HG03045 (cell line): Measurements from ENCODE around the gene LINC01488.

Experiments
- ATAC-seq: cut with Tn5 transposase; IDR thresholded peaks from one replicate; pipeline ENCODE4 v1.9.1; 2021; ENCODE audit warnings: mild to moderate bottlenecking, moderate library complexity; ENCODE audit not compliant: unreplicated experiment

LINC01488 gene

GRCh38 chr11:69481393-69481844 lies at the start of gene LINC01488:
TSS of gene LINC01488 (plus strand) at chr11:69481663.
- ATAC-seq = no peak

GRCh38 chr11:69431893-69432738 lies 49.3 kb upstream of the LINC01488 start:
- no peak for ATAC-seq

GRCh38 chr11:69433741-69434140 lies 47.7 kb upstream of the LINC01488 start:
- no peak for ATAC-seq

- no peak for ATAC-seq
Observed at GRCh38 chr11:69434471-69434931, 47.0 kb upstream of the LINC01488 start.

GRCh38 chr11:69435161-69435986 lies 46.1 kb upstream of the LINC01488 start:
- ATAC-seq = no peak

DNA sequence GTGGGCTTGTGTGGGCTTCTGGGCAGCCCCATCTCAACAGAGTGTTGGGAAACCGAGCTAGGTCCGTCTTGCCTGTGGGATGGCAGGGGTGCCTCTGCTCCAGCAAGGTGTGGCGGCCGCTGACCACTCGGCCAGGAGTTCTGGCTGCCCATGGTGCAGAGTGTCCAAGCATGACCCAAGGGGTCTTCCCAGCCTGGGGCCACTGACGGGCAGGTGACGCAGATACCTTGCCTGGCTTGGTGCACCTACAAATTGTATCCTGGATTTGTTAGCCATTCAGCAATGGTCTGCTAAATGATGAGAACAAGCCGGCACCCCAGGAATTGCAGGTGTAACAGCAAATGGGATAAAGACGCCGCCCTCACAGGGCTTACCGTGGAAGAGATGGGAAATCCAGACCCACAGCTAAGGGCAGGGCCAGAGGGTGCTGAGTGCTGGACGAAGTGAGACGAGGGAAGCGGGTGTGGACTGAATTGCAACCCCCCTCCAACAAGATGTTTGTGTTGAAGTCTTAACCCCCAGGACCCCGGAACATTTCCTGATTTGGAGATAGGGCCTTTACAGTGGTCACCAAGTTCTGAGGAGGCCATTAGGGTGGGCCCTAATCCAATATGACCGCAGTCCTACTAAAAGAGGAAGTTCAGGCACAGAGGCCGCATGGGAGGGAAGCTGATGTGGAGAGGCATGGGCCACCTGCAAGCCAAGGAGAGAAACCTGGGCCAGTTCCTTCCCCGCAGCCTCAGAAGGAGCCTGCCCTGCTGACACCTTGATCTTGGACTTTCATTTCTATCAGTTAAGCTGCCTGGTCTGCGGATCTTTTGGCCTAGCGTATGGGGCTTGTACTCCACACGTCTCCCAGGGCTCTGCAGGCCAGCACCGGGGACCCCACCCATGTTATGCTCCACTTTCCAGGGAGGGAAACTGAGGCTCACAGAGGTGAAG lies 45.2 kb upstream of the LINC01488 start:
- no peak for ATAC-seq

GRCh38 chr11:69437001-69437875 lies 44.2 kb upstream of the LINC01488 start:
- no peak for ATAC-seq

DNA sequence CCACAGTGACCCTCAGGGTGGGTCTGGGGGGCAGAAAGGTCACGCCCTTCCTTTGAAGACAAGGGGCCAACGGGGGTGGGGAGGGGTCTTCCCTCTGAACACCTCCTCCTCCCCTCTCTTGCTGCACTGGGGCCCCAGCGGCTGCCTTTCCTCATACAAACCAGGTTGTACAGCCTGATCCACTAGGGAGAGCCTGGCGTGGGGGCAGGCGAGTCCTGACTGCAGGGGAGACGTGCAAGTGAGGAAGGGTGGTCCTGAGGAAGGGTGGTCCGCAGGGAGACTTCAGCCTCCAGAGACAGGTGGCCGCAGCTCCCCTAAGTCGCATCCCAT lies 43.6 kb upstream of the LINC01488 start:
- no peak for ATAC-seq

GRCh38 chr11:69438286-69438920 lies 43.1 kb upstream of the LINC01488 start:
- no peak for ATAC-seq

DNA sequence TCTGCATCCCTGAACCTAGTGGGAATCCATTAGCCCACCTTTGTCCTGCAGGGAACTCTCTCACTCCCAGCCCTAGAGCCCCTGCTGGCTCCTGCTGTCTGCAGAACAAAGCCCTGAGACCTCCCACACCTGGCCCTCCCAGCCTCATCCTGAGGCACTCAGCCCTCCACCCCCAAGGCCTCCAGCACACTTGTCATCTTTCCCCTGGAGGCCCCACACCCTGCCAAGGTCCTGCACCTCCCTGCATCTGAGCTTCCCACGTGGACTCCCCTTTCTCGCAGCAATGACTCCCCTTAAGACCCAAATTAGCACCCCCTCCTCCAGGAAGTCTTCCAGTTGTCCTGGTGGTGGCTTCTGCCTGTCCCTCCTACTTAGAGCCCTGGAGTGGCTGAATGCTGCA lies 42.3 kb upstream of the LINC01488 start:
- ATAC-seq = no peak

- ATAC-seq = no peak
Observed at GRCh38 chr11:69439651-69440464, 41.6 kb upstream of the LINC01488 start.

- ATAC-seq = no peak
Observed at GRCh38 chr11:69440876-69441275, 40.6 kb upstream of the LINC01488 start.

DNA sequence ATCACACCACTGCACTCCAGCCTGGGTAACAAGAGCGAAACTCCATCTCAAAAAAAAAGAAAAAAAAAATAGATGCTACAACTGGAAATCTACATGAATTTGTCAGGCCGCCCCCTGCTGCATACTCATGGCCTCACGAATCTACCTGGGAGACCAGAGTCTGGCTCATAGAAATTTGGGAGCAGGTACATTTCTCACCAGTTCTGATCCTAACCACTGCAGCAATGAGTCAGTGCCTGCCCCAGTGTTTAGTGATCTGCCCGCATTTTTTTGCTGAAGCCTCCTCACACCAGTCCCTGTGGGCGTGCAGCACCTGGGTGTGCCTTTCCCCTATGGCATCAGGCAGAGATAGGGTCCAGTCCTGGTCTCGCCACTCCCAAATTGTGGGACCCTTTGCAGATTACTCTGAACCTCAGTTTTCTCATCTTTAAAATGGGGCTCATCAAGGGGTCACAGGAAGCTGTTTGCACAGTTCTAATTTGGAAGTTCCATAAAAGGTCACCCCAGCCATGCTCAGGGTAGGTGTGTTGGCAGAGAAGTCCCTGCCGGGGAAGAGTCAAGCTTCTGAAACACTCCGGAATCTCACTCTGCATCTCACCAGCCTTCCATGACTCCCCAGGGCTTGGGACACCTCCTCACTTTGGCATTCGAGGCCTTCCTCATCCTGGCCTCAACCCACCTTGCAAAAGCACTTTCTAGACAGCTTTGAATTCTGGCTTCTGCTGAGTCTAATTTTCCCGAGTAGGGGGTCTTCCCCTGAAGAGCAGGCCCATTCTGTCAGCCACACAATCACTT lies 39.3 kb upstream of the LINC01488 start:
- ATAC-seq = no peak

DNA sequence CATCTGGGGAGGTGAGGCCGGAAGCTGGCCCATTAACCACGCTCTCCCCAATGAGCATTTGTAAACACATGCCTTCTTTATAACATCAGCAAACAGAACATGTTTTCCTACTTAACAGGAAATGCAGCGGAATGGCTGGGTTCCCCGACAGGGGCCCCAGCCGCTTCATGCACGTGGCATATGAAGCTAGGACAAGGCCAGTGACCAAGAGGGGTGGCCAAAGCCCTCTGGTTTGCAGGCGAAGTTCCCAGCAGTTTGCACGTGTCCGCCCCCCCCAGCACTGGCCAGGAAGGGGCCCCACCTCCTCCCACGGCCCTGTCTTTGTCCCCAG lies 38.7 kb upstream of the LINC01488 start:
- ATAC-seq = no peak

DNA sequence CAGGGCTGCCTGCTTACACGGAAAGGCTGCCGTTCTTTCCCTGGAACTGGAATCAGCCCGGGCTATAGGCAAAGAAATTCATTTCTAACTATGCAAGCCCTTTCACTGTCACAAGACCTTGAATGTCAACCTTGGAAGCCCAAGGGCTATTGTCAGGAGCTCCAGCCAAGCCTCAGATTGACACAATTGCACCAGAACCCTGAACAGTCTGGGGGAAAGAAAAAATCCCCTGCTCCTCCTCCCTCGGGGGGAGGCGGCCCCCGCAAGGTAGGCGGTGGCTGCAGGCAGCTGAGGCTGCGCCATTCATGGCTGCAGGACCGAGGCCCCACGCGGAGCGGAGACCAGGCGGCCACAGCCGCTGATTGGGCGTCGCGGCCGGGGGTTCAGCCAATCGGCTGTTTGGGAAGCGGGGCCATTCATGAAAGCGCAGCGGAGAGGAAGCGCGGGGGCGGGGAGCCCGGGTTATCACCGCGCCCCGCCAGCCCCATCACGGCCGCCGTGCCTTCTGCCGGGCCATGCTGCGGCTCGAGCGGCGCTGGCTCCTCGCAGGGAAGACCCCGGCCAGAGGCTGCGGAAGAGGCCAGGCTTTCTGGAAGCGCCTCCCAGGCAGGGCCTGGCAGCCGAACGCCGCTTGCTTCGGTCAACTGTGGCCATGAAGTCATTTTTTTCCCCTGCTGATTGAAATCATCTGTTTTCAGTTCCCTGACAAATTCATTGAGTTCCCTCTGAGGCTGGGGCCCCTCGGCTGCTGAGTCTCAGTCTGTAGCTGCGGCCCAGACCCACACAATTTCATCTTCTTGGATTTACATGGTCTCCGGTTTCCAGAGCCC lies 38.1 kb upstream of the LINC01488 start:
- peak; percentile 65 for ATAC-seq

DNA sequence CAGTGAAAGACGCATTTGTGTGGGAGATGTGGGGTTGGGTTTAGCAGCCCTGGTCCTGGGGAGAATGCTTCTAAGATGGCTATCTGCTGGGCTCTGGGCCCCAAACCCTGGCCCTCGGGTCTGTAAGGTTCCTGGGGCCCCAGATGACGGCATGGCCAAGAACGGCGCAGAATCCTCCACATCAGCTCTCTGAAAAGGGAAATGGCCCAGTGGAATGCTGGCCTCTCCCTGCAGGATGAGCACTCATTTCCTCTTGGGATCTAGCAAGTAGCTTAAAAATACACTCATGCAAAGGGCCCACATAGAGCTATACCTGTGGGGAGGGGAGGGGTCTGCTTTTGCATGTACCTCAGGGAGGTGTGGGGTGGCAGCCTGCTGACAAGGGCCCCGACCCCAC lies 37.5 kb upstream of the LINC01488 start:
- no peak for ATAC-seq
